SHP77 treated with DMSO at 0.1 percent for 48 hours (cell line): ENCODE results near the gene RNF223.
"Not testable (repeated sequence)": the region's sequence is repeated elsewhere in the genome, so short reads cannot be mapped to it uniquely, and the experiment has no call there.

Experiments
- DNase-seq: peaks from one replicate; lab custom pipeline; 2025; lab: John Stamatoyannopoulos, UW

The RNF223 gene

DNA sequence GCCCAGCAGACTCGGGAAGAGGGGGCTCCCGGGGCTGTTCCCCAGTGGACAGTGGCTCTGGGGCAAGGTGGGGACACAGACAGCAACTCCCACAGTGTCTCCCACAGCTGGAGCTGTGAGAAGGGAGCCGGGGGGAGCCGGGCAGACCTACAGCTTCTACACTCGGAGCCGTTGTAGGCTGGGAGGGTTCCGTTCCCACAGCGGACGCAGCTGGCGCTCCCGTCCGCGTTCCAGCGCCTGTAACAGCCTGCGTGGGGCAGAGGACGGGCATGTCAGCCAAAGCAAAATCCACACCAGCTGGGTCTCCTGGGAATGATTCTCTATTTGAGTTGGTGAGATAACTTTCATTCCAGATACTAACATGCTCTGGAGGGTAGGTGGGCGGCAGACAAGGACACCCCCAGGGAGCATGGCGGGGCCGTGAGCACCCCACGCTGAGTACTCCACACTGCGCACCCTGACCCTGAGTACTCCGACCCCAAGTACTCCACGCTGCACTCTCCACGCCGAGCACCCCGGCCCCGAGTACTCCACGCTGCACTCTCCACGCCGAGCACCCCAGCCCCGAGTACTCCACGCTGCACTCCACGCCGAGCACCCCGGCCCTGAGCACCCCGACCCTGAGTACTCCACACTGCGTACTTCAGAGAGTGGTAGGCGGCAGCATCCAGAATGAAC, 13.4 kb upstream of the RNF223 start:
- DNase-seq, result no peak

DNA sequence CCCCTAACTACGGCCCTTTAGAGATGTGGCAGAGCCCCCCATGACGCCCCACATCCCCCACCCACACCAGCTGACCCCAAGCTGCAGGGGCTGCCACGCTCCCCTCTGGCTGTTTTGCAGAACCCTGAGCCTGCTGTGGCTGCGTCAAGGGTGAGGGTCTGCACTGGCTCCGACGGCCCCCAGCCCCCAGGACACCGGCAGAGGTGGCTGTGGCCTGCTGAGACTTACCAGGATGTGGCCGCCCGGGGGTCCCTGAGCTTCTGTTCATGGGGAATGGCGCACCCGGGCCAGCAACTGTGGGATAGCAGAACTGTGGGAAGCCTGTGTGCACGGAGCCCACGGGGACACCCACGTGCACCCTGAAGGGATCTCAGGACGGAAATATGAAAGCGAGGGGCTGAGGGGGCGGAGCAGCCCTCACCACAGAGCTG, 12.8 kb upstream of the RNF223 start:
- DNase-seq, result no peak

DNA sequence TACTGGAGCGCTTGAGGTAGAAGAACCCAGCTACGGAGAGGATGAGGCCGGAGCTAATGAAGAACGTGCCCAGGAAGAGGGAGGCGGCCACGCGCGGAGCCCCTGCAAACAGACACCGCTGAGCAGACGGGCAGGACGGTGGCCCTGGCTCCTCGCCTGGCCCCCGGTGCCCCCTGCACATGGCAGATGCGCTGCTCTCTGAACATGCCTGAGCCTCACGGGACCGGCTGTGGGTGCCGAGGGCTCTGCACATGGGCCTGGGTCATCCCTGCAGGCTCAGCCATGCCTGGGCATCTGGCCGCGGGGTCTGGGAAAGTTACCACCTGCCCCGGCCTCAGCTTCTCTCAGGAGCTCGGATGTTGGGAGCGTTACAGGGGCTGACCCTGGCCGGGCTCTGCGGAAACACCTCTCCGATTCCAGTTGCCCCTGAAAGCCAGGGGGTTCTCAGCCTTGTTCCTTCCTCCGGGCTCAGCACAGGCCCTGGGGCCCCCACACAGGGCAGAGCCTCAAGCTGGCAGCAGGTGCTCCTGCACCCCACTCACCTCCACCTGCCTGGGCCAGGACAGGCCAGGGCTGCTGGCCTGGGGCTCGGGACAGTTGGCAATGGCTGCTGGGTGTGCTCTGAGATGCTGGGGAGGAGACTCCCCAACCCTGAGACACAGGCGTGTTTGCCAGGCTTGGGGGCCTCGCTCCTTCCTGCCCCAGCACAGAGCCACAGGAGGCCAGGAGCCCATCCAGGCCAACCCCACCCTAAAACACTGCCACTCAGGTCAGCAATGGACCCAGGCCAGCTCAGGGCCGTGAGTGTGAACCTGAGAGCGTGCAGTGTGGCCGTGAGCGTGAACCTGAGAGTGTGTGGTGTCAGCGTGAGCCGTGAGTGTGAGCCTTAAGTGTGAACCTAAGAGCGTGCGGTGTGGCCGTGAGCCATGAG, 12.1 kb upstream of the RNF223 start:
- DNase-seq, result no peak

DNA sequence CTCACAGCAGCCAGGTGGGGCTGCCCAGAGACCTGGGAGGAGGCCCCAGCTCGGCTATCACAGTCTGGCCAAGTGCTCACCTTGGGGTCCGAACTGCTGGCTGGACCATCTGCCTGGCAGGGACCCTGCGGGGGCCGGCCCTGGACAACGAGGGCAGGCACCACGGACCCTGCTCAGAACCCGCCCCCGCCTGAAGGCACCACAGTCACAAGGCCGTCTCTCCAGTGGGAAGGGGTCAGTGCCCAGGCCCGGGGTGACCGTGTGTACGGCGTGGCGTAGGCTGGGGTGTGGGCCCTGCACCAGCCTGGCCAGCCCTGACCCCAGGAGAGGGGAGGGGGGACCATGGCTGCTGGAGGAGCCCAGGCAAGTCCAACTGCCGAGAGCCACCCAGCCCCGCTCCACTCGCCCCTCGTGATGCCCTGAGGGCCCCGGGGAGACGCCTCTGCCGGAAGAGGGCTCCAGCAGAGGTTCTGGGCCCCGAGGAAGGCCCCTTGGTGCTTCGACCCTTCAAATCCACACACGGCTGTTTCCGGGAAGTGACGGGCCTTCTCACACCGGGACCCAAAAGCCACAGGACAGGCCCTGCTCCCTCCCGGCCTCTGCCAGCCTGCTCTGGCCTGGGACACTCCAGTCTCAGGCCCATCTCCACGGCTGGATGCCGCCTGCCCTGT, 11.2 kb upstream of the RNF223 start:
- DNase-seq, result no peak

DNA sequence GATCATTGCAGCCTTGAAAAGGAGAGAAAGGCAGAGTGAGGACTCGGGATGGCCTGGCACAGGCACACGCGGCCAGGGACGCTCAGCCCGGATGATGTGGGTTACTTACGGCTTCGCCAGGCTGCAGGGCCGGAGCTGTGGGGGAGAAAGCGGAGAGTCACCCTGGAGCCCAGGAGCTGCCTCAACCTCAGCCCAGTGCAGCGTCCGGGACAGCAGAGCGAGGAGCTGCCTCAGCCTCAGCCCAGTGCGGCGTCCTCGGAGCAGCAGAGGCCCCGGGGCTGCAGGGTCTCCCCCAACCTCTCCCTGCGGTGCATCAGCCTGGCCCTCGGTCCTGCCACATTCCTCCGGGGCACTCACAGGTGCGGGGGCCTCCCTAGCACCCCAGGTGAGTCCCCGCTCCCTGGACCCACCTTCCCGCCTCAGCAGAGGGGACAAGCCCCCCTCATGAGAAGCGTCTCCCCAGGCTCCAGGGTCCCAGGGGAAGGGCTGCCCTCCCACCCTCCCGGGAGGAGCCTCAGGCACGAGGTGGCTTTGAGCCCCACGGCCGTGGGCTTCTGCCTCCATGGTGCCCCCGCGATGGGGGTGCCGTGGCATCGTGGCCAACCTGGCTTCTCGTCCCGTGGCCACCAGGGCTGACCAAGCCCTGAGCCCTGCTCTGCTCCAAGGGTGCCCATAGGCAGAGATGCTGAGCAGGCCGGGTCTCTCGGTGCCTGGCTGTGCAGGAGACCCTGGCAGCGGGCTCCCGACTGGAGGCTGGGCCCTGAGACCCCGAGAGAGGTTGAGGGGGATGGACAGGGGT, 10.5 kb upstream of the RNF223 start:
- no peak for DNase-seq

DNA sequence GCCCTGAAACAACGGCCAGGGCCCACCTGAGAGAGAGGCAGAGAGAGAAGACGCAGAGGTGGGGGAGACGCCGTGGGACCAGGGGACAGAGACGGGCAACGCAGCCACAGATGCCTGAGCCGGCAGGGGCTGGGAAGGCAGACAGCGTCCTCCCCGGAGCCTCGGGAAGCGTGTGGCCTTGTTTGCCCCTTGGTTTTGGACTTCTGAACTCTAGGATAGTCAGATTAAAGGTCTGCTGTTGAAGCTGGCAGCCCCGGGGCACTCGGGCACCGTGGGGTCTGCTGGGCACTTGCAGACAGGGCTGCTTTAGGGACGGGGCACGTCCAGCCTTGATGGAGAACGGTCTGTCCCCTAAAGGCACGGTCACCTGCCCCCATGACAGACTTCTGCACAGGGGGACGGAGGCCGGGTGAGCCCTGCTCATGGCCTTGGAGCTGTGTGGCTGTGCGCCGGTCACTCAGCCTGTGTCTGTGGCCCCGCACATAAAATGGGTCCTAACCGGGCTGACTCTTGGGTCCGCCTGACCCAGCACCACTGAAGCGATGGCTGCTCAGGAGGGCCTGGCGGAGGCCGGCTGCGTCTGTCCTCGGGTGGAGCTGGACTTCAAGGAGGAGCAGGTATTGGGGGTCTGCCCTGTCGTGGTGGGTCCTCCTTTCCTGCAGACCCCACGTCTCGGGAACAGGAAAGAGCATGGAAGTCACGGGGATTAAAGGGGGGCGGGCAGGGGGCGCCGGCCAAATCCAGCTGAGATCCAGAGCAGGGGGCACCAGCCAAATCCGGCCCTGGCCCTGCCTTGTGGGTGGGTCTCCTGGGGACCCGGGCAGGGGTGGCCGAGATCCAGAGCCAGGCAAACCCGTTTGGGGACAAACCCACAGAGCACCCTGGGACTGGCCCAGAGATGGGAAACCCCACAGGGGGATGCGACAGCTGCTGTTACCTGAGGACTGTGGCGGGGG, 9.6 kb upstream of the RNF223 start:
- no peak for DNase-seq

DNA sequence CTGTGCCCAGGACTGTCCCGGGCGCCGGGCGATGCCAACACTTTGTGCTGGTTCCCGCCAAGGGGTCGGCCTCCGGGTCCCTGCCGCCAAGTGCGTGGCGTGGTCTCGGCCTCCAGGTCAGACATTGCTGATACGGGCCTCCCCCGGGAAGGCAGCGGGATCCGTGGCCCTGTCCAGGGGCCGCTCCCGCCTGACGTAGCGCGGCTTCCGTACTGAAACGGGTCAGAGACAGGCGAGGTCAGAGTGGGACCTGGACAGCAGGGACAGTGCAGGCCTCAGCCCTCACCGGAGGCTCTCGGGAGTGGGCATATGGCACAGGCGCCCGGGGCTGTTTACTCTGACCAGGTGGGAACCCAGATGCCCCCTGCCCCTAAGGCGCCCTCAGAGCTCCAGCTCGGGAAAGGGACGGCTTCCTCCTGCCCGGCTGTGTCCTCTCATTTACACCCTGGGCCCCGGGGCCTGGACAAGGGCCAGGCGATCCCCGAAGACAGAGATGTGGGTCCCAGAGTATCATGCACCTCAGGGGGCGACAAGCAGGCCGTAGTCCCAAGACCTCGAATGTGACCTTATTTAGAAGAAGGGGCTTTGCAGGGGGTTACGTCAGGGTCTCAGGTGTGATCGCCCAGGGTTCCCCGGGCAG, 8.8 kb upstream of the RNF223 start:
- DNase-seq, result no peak

DNA sequence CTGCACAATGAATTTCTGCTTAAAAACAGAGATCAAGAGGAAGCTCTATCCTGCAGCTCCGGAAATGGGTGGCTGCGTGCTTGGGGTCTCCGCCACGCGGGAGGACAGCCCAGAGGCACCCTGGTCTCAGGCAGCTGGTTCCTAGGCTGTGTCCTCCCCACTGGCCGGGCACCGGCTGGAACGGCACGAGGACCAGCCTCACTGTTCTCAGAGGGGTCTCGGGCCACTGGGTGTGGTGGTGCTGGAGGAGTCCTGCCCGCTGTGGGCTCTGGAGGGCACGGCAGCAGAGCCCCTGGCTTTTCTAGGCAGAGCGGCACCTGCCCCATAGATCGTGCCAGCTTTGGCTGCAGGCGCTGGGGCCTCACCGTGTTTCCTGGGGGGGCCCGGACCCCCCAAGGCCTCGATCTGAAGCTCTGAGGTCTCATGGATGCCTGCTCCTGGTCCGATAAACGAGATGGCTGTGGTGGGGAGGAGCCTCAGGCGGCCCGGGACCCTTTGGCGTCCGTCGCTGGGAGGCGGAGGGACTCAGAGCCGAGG, 8.2 kb upstream of the RNF223 start:
- no peak for DNase-seq

DNA sequence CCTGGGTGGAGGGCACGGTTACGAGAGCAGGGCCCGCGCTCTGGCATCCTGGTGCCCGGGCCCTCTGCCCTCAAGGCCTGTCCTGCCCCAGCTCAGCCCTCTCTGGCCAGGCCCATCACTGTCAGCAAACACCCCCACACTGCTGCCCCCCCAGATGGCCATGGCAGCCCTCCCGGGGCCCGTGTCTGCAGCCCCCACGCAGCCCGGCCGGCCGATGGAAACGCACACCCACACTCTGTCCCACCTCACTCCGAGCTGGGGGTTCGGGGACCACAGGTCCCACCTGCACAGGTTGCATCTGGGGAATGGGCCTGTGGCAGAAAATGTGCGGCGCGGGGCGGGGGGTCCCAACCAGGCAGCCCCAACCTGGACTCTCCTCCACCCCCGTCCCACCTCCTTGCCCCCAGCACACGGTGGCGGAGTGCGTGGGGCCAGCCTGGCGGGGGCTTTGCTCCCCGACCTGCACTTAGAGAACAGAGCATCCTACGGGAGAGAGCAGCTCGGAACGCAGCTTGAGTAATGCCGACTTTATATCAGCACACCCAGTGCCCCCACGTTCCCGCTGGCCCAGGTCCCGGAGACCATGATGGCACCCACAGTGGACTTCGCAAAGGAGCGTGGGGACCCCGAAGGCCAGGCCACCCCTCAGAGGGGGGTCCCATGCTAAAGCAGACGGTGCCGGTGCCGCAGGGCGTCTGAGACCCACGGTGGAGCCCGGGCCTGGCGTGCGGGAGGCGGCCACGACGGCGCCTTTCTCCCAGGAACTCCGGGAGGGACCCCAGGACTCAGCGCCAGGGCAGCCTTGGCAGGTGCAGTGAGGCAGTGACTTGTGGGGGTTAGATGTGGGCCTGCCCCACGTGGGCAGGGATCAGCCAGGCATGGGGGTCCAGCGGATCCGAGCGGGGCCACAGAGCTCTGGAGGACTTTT, 7.5 kb upstream of the RNF223 start:
- DNase-seq, result no peak

DNA sequence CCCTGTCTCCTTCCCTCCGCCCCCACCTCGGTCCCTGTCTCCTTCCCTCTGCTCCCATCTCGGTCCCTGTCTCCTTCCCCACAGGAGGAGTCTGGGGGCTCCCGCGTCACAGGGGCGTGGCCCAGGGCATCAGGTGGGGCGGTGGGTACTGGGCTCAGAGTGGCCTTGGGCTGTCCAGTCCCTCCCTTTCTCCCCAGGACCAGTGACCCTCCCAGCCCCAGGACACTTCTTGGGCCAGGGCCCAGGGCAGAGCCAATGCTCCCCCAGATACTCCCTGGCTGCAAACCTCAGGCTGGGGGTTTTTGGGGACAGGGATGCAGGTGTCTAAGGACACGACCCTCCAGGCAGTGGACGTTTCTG, 6.8 kb upstream of the RNF223 start:
- DNase-seq, result no peak

DNA sequence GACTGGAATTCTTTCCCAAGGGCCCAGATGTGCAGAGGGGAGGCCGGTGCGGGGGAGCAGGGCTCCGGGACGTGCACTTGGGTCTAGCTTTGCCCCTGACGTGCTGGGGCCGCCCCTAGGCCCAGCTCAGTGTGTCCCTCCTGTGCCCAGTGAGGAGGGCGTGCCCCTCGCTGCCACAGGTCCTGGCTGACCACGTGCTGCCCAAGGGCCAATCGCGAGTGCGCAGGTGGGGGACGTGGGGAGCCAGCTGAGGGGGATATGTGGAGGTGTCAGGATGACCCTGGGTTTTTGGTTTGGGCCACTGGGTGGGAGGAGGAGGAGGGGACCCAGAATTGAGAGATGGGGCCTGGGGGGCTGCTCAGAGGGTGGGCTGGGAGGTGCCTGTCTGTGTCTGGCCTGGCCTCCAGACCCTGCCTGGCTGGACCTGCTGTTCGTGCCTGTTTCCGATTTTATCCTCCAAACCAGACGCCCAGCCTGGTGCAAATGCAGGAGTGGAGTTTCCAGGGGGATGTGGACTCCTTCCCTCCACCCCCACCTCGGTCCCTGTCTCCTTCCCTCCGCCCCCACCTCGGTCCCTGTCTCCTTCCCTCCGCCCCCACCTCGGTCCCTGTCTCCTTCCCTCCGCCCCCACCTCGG, 6.1 kb upstream of the RNF223 start:
- peak; percentile 12 for DNase-seq

DNA sequence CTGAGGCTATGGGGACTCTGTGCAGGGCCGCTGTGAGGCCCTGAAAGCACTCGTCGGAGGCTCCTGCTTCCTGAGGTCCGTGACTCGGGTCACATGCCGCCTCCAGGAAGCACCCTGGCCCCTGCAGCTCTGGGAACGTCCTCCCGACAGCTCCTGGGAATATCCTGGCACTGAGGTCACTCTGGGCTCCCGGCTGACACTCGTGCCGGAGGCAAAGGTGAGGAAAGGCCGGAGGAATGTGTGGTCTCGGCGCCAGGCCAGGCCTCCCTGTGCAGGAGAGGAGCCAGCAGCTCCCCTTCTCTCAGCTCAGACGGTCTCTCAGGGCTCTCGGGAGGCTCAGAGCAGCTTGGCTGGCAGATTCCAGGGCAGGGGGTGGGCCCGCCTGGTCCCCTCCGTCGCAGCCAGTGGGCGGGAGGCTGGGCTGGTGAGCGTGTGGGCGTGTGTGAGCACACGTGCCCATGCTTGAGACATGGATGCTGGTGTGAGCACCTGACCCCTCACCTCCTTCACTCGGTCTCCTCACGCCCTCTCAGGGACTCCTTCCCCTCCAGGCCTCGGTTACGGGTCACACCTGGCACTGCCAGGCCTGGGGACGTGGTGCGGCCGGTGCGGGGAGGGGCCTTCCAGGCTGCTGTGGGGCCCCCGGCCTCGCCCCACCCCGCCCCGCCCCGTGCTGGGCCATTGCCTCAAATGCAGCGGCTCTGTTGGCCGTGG, 5.5 kb upstream of the RNF223 start:
- no peak for DNase-seq

DNA sequence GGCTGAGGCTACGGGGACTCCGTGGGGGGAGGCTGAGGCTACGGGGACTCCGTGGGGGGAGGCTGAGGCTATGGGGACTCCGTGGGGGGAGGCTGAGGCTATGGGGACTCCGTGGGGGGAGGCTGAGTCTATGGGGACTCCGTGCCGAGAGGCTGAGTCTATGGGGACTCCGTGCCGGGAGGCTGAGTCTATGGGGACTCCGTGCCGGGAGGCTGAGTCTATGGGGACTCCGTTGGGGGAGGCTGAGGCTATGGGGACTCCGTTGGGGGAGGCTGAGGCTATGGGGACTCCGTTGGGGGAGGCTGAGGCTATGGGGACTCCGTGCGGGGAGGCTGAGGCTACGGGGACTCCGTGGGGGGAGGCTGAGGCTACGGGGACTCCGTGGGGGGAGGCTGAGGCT, 3.3 kb upstream of the RNF223 start:
- DNase-seq, result not testable (repeated sequence)

DNA sequence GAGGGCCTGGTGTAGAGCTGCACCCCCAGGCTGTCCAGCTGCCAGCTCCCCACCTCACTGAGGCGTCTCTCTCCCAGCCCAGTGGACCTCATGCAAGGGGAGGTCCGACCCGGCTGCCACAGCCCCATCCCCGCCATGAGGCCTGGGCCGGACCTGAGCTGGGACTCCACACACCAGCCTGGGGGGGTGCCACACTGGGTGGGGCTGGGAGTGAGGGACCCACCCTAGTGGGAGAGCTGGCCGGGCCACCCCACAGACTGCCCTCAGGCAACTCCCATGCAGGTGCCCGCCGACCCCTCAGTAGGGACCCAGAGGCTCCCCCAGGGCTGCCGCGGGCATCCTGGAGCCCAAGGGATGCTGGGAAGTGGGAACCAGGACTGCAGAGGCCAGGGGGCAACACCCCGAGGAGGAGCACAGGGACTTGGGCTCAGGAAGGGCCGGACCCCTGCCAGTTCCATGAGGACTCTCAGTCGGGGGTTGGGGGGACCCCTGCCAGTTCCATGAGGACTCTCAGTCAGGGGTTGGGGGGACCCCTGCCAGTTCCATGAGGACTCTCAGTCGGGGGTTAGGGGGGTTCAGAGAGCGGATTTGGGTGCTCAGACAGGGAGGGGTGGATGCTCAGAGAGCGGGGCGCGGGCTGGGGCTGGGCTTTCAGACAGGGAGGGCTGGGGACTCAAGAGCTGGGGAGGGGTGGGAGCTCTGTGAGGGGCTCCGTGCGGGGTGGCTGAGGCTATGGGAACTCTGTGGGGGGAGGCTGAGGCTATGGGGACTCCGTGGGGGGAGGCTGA, 1.2 kb upstream of the RNF223 start:
- DNase-seq, result no peak

DNA sequence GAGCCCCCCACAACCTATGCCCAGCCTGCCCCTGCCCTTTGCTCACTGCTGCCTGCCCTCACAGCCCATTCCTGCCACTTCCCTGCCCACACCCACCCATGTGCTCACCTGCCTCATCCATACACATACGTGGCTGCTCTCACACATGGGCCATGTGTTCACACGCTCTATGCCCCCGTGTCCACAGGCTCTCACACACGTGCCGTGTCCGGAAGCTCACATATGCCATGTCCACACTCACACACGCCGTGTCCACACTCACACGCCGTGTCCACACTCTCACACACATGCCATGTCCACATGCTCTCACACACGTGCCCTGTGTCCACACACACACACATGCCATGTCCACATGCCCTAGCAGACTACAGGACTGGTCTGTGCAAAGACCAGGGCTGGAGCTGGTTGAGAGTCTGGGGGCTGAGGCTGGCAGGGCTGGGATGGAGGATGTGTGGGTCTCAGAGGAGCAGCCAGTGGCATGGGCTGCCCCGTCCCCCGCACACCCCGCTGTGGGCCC, 583 bp upstream of the RNF223 start:
- DNase-seq, result no peak

DNA sequence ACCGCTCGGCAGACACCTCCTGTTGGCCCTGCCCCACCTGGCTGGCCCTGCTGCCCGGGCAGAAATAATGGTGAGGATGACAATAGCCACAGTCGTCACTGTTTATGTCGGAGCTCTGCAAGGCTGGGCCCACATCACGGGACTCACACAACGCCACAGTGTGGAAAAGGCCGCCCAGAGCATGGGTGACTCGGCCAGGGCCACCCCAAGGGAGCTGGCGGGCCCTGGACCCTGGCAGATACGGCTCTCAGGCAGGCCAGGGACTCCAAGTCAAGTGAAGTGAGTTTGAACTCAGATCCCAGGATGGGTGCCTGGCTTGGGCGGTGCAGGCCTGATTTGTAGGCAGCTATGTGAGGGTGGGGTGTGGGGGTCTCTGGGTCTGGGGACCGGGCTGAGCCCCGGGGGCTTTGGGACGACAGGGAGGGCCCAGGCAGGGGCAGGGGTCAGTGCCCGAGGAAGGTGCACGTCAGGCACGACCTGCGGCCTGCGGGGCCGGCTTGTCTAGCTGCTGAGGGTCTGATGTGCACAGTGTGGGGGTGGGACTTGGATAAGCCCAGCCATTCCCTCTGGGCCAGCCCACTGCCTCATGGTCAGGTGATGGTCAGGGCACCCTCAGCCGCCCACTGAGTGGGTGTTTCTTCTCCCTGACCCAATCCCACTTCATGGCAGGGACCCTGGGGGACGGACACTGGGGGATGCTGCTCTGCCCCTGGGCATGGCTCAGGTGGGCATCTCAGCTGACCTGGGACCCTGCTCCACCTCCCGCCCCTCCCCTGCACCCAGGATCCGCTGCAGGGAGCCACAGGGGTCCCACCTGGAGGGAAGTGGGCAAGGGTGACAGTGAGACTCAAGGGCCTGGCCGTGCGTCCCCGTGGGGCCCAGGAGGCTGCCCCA, 1.0 kb downstream of the RNF223 start:
- DNase-seq, result no peak
